ENCODE data around the gene PTGDS. TPM values are rescaled to one million over a fixed set of nuclear protein-coding genes. Genes with fewer than 3 reads are reported as not detected.

The PTGDS gene
- total RNA-seq, 2 donors from 2014 or later, result 1.3 TPM; not detected in 1

DNA sequence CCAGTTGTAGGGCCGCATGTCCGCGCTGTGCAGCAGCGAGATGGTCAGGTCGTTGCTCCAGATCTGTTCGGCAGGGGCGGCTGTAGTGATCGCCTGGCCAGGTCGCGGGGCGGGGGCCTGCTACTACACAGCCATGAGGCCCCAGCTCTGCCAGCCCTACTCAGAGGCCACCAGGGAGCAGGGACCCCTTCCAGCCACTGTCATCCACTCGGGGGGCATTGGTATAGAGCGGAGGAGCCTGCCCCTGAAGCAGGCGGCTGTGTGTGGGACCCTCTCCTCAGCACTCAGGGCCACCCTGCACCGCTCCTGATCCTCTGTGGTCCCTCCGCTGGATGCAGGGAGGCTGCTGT, 34.4 kb upstream of the PTGDS start:
- peaks cover 38% of the 10 kb centered on the region for H3K36me3 Mint-ChIP-seq (ENCODE audit: low read depth)
- no peaks in the 10 kb centered on the region for H3K9me3 Mint-ChIP-seq
- H3K4me3 Mint-ChIP-seq, result peak overlapping the region; percentile 58
- H3K4me1 Mint-ChIP-seq, result peaks cover 6% of the 10 kb centered on the region
- H3K27ac Mint-ChIP-seq, result no peak overlapping the region
- H3K27me3 Mint-ChIP-seq, result no peaks in the 10 kb centered on the region
- no peak for ATAC-seq (replicated peaks)

DNA sequence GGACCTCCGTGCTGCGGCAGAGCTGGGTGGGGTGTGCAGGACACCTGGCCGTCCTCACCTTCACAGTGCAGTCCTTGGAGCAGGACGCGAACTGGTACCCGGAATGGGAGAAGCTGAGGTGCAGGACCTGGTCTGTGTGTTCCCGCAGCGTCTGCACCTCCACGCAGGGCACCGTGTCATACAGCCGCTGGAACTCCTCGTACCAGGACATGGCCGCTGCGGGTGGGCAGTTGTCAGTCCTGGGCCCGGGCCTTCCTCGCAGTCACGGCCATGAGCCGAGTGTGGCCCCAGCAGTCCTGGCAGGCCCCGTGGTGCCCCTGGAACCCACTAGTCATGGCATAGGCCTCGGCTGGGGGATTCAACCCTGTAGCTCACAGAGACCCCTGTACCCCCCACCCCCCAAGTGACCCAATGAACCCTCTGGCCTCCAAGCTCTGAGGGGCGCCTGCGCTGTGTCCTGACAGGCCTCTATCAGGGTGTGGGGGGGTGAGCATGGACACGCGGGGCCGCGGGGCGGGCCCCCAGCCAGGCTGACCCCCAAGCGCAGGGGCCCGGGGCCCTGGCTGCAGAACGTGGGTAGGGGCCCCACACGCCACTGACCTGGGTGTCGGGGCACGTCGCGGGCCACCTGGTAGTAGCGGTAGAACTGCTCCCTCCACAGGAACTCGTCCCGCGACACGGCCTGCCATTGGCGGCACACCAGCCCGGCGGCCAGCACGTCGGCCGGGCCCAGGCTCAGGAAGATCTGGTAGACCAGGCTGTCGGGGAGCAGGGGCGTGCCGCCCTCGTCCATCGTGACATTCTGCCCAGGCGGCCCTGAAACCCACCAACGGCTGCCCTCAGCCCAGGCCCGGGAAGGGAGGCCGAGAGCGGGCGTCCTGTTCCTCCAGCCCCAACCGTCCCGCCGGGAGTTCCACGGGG, 33.8 kb upstream of the PTGDS start:
- no peaks in the 10 kb centered on the region for H3K27me3 Mint-ChIP-seq
- H3K4me3 Mint-ChIP-seq, result peak overlapping the region; percentile 58
- peaks cover 36% of the 10 kb centered on the region for H3K36me3 Mint-ChIP-seq (ENCODE audit: low read depth)
- ATAC-seq (replicated peaks), result peak; percentile 34
- peaks cover 6% of the 10 kb centered on the region for H3K4me1 Mint-ChIP-seq
- H3K9me3 Mint-ChIP-seq, result no peaks in the 10 kb centered on the region
- H3K27ac Mint-ChIP-seq, result no peak overlapping the region

DNA sequence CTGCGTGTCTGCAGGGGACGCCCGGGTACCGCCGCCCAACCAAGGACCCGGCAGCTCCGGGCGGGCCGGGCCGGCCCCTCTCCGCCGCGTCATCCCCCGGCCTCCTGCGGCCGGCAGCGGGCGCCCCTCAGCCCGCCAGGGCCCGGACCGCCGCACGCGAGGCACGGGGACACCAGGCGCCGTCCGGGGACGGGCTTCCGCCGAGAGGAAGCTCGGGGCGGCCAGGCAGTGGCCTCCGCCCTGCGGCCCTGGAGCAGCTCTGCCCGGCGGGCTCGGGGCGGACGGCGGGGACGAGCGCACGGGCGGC, 33.1 kb upstream of the PTGDS start:
- Mint-ChIP-seq H3K4me1 (peaks cover 3% of the 10 kb centered on the region), H3K36me3 (ENCODE audit: low read depth) (peaks cover 30% of the 10 kb centered on the region), H3K27ac (no peak overlapping the region), H3K4me3 (peak overlapping the region; percentile 58), H3K27me3 (no peaks in the 10 kb centered on the region), H3K9me3 (no peaks in the 10 kb centered on the region)
- peak; percentile 55 for ATAC-seq (replicated peaks)

DNA sequence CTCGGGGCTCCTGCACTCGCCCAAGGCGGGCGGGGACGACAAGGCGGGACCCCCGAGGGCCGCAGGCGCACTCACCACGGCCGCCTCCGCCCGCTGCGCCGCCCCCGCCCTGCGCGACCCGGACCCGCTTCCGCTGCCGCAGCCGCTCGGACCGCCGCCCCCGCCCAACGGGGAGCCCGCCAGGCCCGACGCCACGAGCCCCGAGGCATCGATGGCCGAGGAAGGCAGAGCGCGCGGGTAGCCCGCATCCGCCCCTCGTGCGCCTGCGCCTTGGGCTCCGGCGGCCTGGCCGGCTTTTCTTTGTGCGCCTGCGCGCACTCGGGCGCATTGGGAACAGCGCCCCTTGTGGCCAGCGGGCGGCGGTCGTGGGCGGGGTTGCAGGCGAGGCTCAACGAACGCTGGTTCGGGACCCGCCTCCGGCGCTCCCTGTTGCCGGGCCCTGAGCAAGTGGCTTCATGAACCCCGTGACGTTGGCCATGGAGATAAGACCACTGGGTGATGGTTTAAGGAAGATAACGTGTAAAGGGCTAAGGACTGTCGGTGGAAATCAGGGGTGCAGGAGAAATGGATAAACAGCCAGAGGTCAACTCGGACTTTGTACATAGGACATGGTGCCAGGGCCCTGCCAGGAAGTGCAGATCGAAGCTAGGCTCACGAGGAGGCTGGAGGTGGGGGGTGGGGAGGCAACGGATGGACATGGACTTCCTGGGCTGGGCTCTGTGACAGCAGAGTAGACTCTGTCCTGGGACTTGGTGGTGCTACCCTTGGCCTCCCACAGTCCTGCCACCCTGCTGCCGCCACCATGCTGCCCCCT, 32.6 kb upstream of the PTGDS start, which contains the start of the genes C8G and FBXW5:
TSS of gene C8G (plus strand) at position 725 of the 814 bp plus-strand sequence. CDS start at position 803, 78 bp downstream.
TSS of gene FBXW5 (minus strand) at position 220 of the 814 bp plus-strand sequence. CDS start 655 bp downstream, outside the sequence.
- Mint-ChIP-seq H3K4me1 (no peaks in the 10 kb centered on the region), H3K27me3 (no peaks in the 10 kb centered on the region), H3K36me3 (ENCODE audit: low read depth) (peaks cover 24% of the 10 kb centered on the region), H3K27ac (peak within 1 kb of the TSS; percentile 78), H3K9me3 (no peaks in the 10 kb centered on the region), H3K4me3 (peak within 1 kb of the TSS; percentile 59)
- ATAC-seq (replicated peaks), result peak; percentile 82

DNA sequence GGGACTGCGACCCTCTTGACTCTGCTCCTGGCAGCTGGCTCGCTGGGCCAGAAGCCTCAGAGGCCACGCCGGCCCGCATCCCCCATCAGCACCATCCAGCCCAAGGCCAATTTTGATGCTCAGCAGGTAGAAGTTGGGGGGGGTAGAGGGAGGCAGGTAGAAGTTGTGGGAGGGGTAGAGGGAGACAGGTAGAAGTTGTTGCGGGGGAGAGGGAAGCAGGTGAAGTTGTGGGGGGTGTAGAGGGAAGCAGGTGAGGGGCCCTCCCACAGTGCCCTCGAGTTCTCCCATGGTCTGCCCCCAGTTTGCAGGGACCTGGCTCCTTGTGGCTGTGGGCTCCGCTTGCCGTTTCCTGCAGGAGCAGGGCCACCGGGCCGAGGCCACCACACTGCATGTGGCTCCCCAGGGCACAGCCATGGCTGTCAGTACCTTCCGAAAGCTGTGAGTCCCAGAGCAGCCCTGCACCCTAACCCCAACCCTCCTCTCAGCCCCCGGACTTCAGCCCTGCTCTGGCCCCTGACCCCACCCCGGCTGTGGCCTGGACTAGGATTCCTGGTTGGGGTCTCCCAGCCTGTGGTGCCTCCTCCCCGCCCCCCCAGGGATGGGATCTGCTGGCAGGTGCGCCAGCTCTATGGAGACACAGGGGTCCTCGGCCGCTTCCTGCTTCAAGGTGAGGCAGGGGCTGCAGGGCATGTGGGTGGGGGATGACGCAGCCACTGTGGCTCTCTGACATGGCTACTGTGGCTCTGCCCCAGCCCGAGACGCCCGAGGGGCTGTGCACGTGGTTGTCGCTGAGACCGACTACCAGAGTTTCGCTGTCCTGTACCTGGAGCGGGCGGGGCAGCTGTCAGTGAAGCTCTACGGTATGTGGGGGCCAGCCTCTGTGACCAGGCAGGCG, 31.7 kb upstream of the PTGDS start:
- H3K4me3 Mint-ChIP-seq, result peak overlapping the region; percentile 59
- no peak for ATAC-seq (replicated peaks)

DNA sequence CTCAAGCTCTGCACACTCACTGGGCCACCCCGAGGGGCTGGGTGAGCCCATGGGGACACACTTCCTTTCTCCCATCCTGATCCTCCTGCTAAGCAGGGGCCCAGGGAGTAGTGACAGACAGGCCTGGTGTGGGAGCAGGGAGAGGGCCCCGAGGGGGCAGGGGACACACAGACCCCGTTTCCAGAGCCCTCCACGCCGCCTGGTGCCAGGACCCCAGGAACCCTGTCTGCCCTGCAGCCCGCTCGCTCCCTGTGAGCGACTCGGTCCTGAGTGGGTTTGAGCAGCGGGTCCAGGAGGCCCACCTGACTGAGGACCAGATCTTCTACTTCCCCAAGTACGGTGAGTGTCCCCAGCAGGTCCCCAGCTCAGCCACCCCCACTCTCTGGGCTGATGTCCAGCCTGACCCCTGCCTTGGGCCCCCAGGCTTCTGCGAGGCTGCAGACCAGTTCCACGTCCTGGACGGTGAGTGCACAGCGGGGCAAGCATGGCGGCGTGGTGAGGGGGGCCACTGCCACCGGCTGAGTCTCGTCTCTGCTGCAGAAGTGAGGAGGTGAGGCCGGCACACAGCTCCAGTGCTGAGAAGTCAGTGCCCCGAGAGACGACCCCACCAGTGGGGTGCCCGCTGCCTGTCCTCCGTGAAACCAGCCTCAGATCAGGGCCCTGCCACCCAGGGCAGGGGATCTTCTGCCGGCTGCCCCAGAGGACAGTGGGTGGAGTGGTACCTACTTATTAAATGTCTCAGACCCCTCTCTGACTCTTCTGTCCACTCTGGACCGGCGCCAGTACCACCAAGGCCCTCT, 30.9 kb upstream of the PTGDS start:
- Mint-ChIP-seq H3K36me3 (ENCODE audit: low read depth) (peaks cover 19% of the 10 kb centered on the region), H3K9me3 (no peaks in the 10 kb centered on the region), H3K4me1 (no peaks in the 10 kb centered on the region), H3K4me3 (no peak overlapping the region), H3K27me3 (no peaks in the 10 kb centered on the region), H3K27ac (no peak overlapping the region)
- ATAC-seq (replicated peaks), result no peak

More for the DNA sequence above, 31.7 kb upstream of the PTGDS start:
- Mint-ChIP-seq H3K27me3 (no peaks in the 10 kb centered on the region), H3K9me3 (no peaks in the 10 kb centered on the region), H3K4me1 (no peaks in the 10 kb centered on the region), H3K27ac (no peak overlapping the region), H3K36me3 (ENCODE audit: low read depth) (peaks cover 24% of the 10 kb centered on the region)

DNA sequence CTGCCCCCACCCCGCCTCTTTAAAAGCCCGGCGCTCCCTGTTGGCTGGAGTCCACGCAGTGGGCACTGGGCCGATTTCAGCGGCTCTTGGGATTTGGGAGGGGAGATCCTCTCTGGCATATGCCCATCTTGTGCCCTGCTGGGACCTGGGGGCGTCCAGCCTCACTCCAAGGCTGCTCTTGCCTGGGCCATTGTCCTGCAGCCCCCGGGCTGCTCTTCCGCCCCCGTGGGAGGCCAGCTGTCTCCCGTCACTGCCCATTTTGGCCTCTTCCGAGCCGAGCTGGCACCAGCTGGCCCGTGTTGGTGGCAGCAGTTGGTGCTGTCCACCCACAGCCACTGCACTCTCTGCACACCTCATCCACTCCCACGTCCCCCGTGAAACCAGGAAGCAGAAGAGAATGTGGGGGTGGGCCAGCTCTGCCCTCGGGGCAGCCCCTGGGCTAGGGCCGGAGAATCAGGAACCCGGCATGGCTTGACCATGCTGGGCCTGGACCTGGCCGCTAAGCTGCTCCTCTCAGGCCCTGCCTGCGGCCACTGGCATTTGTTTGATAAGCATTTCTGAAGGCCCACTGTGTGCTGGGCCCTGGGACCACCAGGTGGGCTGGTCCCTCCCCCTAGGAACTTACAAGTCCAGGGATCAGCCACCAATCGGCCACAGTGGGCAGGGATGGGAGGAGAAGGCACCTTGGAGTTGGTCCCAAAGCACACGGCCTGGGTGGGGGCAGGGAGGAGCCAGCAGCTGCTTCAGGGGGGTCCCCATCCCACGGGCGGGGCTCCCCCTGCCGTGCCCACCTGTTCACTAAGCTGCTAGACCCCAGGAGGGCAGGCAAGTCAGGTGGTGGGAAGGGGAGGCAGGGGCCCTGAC, 30.0 kb upstream of the PTGDS start:
- H3K36me3 Mint-ChIP-seq (ENCODE audit: low read depth), result peaks cover 11% of the 10 kb centered on the region
- ATAC-seq (replicated peaks), result no peak
- H3K27ac Mint-ChIP-seq, result peak overlapping the region; percentile 33
- no peaks in the 10 kb centered on the region for H3K9me3 Mint-ChIP-seq
- H3K27me3 Mint-ChIP-seq, result no peaks in the 10 kb centered on the region
- H3K4me1 Mint-ChIP-seq, result no peaks in the 10 kb centered on the region
- no peak overlapping the region for H3K4me3 Mint-ChIP-seq

DNA sequence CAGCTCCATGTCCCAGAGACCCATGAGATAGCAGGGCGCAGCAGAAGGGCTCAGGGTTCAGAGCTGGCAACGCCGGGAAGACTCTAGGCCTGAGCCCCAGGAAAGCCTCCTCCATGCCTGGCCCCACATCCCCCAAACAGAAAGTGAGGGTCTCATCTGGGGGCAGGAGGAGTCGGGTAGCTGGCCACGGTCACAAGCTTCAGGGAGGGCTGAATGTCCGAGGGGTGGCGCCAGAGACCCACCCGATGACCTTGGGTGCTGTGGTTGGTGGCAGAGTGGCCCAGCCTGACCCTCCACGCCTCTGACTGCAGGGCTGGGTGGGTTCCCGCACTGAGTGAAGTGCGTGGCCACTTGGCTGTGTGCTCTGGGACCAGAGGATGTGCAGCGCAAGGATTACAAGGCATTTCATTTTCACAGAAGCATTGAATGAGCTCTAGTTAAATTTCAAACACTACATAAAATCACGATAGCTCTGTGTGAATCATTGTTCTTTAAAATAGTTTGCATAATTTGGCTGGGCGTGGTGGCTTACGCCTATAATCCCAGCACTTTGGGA, 29.3 kb upstream of the PTGDS start:
- Mint-ChIP-seq H3K27ac (no peak overlapping the region), H3K9me3 (no peaks in the 10 kb centered on the region), H3K4me3 (peak overlapping the region; percentile 73), H3K36me3 (ENCODE audit: low read depth) (peaks cover 4% of the 10 kb centered on the region), H3K27me3 (no peaks in the 10 kb centered on the region), H3K4me1 (no peaks in the 10 kb centered on the region)
- ATAC-seq (replicated peaks), result no peak

DNA sequence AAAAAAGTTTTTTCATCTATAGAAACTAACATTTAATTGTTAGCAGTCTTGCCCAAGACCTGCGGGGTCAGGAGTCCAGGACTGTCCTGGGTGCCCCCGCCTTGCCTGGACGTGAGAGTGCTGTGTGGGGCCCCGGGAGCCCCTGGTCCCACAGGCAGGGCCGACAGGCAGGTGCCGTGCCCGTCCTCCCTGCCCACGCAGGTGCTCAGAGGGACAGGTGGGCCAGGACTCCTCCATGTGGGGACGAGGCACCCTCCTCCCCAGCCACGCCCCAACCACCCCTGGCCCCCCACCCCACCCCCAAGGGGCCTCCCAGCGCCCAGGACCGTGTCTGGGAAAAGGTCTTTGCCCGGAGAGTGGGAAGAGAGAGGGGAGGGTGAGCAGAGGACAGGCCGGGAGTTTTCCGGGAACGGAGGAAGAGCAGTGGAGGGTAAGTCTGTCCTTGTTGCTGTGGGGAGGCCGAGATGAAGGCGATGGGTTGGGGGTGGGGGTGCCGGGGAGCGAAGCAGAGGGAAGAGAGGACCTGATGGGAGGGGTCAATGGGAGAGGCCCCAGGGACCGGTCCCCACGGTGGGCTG, 28.0 kb upstream of the PTGDS start:
- Mint-ChIP-seq H3K9me3 (no peaks in the 10 kb centered on the region), H3K27ac (peak overlapping the region; percentile 54), H3K4me1 (no peaks in the 10 kb centered on the region), H3K36me3 (ENCODE audit: low read depth) (no peaks in the 10 kb centered on the region), H3K4me3 (peak overlapping the region; percentile 73), H3K27me3 (no peaks in the 10 kb centered on the region)
- ATAC-seq (replicated peaks), result peak; percentile 8

DNA sequence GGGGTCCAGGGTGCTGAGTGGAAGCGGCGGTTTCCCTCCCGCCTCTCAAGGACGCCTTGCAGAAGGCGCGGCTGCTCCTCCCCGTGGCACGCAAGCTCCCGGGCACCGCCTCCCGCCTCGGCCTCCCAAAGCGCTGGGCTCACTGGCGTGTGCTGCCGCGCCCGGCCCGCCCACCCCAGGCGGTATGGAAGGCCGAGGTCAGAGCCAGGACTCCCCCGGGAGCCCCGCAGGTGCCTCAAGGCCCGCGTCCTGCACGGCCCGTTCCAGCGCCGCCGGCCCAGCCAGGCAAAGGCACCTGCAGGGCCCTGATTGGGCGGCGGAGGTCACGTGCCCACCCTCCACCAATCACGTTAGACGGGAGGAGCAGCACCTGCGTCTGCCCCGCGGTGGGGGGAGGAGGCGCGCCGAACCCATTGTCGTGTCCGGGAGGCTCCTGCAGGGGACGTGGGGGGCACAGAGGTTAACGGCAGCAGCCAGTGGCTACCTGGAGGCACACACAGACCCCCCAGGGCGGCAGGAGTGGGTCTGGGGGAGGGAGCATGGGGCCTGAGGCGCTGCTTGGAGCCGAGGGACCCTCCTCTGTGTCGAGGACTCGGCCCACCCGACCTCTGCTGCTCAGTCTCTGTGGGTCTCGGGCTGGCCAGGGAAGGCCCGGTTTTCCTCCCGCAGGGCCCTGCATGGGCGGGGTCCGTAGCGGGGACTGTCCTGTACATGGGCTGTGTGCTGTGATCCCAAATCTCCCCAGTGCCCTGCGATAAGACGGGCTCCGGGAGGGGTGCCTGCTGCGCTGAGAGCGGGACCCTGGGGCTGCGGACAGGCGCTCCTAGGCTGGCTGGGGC, 27.3 kb upstream of the PTGDS start:
- H3K9me3 Mint-ChIP-seq, result no peaks in the 10 kb centered on the region
- peak overlapping the region; percentile 73 for H3K4me3 Mint-ChIP-seq
- H3K4me1 Mint-ChIP-seq, result no peaks in the 10 kb centered on the region
- peak; percentile 98 for ATAC-seq (replicated peaks)
- no peaks in the 10 kb centered on the region for H3K36me3 Mint-ChIP-seq (ENCODE audit: low read depth)
- H3K27ac Mint-ChIP-seq, result peak overlapping the region; percentile 54
- no peaks in the 10 kb centered on the region for H3K27me3 Mint-ChIP-seq

DNA sequence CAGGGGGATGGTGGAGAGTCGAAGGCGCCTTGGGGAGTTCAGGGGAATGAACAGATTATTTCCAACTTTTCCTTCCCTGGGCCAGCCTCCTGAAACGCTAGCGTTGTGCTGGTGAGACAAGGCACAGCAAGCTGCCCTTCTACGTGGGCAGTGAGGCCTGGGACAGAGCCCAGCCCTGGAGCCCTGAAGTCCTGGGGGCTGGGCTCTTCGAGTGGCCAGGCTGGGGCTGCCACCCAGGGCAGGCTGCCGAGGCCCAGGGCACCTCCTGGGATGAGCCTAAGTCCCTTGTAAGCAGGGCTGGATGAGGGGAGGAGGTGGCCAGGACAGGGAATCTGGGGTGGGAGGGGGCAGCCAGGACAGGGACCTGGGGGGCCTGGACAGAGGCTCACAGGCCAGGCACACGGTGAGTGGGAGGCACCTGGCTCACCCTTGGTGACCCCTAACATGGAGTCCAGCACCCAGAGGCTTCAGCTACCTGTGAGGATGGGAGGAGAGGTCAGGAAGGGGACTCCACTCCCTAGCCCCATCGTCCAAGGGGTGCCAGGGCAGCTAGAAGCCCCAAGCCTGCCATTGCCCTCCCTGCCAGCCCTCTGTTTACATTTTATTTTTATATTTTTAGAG, 26.5 kb upstream of the PTGDS start:
- no peaks in the 10 kb centered on the region for H3K9me3 Mint-ChIP-seq
- H3K4me1 Mint-ChIP-seq, result no peaks in the 10 kb centered on the region
- no peaks in the 10 kb centered on the region for H3K36me3 Mint-ChIP-seq (ENCODE audit: low read depth)
- H3K4me3 Mint-ChIP-seq, result peak overlapping the region; percentile 73
- no peak overlapping the region for H3K27ac Mint-ChIP-seq
- H3K27me3 Mint-ChIP-seq, result no peaks in the 10 kb centered on the region
- no peak for ATAC-seq (replicated peaks)
